Right lobe of liver (tissue), 4 donors: ENCODE measurements around the gene MYH14.

Experiments used
- CTCF ChIP-seq, 4 donors: fragments of 200-600 bp in 3 of 4; fragments of 450-650 bp in 1 of 4; IDR thresholded peaks; one replicate each; pipeline versions ENCODE4 v1.5.1 to v1.8.0; 2016 to 2022; ENCODE audit warnings: antibody characterized with exemption in 4 of 4, mild to moderate bottlenecking in 2 of 4
- POLR2A ChIP-seq: fragments of 450-650 bp; IDR thresholded peaks from one replicate; pipeline ENCODE4 v1.6.1; 2017; ENCODE audit warnings: antibody characterized with exemption, mild to moderate bottlenecking
- donor health status: DM: no; HTN: no; CAD: no.
- donor health status: DM: no; HTN: no; CAD: no.
- donor health status: DM: no; HTN: yes; CAD: no.

GRCh38 chr19:50288954-50289353, 85.5 kb downstream of the MYH14 start:
- TF ChIP-seq CTCF (IDR thresholded peaks at IDR 0.05) (no peak), POLR2A (no peak)
